NCI-H69 (cell line): Measurements from ENCODE around the gene CCKAR.

ENCODE experiments used
- DNase-seq: peaks from one replicate; lab custom pipeline; 2025; lab: John Stamatoyannopoulos, UW

Gene CCKAR

DNA sequence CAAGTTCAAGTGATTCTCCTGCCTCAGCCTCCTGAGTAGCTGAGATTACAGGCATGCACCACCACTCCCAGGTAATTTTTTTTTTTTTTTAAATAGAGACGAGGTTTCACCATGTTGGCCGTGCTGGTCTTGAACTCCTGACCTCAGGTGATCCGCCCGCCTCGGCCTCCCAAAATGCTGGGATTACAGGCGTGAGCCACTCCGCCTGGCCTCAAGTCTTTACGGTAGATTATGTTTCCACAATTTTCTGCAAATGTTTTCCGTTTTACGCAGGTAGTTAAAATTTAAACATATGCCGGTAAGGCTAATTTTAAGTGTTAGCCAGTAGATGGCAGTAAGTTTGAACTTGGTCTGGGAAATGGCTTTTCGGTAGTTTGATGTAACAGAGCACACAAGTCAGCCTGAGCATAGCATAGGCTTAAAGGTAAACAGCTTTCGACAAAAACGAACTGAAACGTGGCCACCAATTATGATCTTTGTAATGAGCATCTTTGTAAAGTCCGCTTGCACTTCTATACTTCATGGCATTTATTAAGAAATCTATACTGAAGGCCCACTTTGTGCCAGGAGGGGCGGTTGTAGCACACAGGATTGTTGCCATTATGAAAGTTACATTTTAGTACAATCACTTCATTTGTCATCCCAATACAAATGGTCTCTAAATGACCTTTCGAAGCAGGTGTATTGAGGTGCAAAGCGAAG, 31.1 kb downstream of the CCKAR start:
- peak; percentile 60 for DNase-seq

GRCh38 chr4:26458157-26458561, 32.1 kb downstream of the CCKAR start:
- DNase-seq, result no peak

GRCh38 chr4:26457412-26457811, 32.9 kb downstream of the CCKAR start:
- no peak for DNase-seq

GRCh38 chr4:26455571-26455970, 34.7 kb downstream of the CCKAR start:
- DNase-seq, result no peak

DNA sequence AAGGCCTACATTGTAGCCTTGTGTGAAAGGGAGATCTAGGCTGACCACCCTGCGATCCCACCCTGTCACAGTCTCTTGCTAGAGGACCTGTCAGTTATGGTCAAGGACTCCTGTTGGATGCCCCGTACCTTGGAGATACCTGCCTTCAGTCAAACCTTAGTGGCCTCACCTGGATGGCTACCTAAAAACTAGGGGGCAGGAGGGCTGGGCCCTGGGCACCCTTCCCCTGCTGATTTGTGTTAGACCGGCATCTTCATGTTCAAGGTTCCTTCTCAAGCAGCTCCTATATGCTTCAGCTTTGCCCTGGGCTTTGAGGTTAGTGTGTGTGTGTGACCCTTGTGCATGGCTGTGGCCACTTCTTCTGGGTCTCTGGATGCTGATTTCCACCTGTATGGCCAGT, 35.3 kb downstream of the CCKAR start:
- no peak for DNase-seq

DNA sequence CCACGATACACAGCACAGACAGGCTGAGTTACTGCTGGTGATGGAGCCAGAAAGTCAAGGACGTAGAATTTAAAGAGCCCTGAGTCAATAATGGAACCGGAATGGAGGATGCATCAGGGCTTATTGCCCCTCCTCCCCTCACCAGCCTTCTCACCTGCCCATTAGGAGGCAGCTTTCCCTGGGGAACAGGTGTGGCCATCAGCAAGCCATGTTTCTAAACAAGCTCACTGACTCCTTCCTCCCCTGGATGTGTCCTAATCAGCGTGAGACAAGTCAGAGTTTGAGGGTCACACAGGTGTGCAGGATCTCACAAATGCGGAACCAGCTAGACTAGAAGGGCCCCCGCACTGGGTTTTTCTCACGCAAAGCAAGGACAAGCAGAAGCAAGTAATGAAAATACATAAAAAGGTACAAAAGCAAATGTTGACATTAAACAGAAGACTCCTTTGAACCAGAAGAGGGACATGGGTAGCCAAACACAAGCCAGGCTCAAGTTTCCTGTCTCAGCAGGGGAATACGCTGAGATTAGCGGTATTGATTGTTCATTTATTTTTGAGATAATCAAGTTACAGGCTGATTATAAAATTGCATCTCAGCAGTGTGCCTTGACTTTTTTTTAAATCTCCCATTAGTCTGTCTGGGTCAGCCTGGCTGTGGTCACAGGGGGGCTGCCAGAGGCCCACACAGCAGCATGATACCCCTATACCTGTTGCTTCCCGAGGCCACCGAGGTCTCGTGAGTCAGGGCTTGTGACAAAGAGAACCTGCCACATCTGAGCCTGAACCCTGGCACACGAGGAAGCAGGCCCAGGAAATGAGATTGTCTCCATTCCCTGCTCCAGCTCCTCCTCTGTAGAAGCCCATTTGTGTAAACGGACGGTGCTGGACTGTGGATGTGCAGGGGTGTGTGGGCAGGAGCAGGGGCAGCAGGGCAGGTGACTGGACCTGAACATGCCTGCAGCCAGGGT, 37.4 kb downstream of the CCKAR start:
- DNase-seq, result peak; percentile 94

DNA sequence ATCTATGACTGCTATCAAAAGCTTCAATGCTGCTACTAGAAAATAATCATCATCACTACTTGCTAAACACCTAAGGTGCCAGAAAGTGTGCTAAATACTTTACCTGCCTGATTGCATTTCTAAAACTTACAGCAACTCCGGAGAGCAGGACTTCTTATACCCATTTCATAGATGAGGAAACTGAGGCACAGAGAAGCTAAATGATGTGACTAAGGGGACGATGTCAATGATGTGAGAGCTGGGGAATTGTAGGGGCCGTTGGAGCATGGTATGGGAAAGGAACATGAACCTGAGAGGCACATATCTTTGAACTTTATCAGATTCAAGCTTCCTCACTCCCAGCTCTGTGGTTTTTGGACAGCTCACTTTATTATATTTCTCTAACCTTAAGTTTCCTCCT, 38.7 kb downstream of the CCKAR start:
- no peak for DNase-seq

DNA sequence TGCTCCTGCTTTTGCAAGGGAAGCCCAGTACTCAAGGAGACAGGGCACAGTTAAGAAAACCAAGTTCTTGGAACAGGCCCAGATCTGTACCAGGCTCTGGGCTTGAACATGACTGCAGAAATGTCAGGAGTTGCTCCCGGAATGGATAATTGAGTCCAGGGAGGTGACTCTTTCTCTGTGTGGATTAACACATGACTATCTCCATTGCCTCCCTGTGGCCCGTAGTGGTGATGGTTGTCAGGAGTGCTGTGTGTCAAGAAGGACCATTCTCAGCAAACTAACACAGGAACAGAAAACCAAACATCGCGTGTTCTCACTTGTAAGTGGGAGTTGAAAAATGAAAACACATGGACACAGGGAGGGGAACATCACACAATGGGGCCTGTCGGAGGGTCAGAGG, 39.9 kb downstream of the CCKAR start:
- DNase-seq, result no peak

GRCh38 chr4:26447378-26447777, 42.9 kb downstream of the CCKAR start:
- DNase-seq, result no peak

GRCh38 chr4:26441771-26442170, 48.5 kb downstream of the CCKAR start:
- no peak for DNase-seq

DNA sequence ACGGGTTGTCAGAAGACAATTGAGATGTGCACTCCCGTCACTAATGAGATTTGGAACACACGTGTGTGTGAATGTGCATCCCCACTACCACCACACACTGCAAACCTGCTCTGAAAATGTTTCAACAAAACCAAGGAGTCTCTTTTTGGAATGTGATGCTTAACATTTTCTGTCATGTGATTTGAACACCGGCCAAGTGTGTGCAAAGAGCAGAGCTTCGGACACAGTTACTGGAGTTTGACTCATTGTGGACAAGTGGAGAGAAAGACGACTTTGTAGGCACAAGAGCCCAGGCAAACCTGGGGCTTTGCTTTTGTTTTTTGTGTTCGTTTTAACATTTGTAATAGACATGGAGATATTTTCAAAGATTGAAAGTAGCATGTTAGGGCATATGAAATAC, 49.2 kb downstream of the CCKAR start:
- DNase-seq, result no peak

DNA sequence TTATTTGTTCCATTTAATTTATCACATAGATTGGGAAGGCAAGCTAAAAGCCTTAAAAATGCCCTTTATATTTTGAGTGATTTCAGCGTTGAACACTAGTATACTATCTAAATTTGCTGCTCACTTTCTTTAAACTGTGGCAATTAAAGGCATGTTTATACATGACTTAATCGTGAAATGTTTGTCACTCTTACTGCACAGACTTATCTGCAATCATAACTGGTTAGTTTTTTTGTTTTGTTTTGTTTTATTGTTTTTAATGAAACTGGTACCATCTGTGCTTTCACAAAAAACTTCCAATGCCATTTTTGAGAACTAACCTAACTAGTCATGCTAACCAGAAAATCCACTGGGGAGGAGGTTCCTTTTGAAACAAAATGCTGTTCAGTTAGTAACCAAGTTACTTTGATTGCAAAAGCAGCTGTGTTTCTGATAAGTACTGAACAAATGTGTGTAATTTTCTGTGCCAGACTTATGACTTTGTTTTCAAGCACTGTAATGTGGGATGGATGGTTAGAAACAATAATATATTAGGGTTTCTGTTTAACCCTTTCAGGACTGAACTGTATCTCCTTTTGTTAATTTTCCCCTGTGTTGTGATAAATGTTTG, 56.1 kb downstream of the CCKAR start:
- no peak for DNase-seq

DNA sequence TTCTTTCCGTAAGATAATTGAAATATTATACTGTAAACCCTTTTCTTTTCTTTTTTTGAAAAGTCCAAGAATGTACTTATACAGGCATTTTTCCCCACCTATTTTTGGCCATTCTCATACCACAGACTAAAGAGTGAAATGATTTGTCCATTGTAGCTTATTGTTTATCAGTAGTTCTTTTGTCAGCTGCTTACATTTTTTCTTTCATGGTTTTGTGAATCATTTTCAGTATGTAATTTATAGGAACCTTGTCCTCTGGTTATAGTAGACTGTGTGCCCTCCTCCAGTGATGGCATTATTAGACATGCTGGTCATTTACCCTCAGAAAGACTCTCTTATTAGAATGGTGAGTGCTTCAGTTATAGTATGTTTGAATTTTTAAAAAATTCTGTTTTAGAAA, 56.7 kb downstream of the CCKAR start:
- DNase-seq, result no peak

DNA sequence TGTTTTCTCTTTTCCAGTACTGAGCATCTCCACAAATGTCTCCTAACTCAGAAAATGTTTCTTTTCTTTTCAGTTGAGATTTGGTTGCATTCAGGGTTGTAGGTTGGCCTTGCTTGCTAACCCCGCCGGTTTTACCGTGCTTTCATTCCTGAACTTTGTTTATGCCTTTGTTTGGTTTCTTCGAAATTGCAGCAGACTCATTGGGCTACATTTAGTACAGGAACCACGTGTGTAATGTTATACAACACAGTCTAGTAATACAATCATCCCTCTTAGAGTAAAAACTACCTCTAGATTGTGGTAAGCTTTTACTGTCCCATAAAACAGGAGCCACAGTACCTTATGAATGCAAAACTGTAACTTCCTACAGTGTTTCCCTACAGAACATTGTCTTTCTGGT, 57.9 kb downstream of the CCKAR start:
- no peak for DNase-seq

GRCh38 chr4:26431461-26432180, 58.7 kb downstream of the CCKAR start:
- no peak for DNase-seq
